Measurements from ENCODE around the gene CACFD1.

- no peak for TF ChIP-seq MXI1 (IDR thresholded peaks at IDR 0.05; ENCODE audit: borderline replicate concordance, low read depth, low read length)
- no peak for TF ChIP-seq USF2 (IDR thresholded peaks at IDR 0.05; ENCODE audit: low read depth, low read length)
- TF ChIP-seq CTCF (conservative IDR thresholded peaks at IDR 0.05; ENCODE audit: low read depth, low read length), result no peak
- TF ChIP-seq SMC3 (IDR thresholded peaks at IDR 0.05; ENCODE audit: low read depth, low read length), result no peak
Measured at GRCh38 chr9:133516256-133516960, 56.6 kb downstream of the CACFD1 start.

All from IMR-90 (cell line).